Breast epithelium (tissue), 3 donors: ENCODE data around the gene SCP2D1.

ENCODE experiments used
- POLR2A ChIP-seq: fragments of 450-650 bp; IDR thresholded peaks from one replicate; pipeline ENCODE4 v1.6.1; 2016; ENCODE audit warnings: antibody characterized with exemption, mild to moderate bottlenecking, moderate library complexity
- POLR2AphosphoS5 ChIP-seq, 3 donors: sonication (generic); formaldehyde crosslinking; IDR thresholded peaks; one replicate each; pipeline ENCODE4 v1.6.1; 2017; ENCODE audit warnings: antibody characterized with exemption in 3 of 3

- TF ChIP-seq POLR2AphosphoS5 (IDR thresholded peaks at IDR 0.05) (no peak), POLR2A (no peak)
Measured at GRCh38 chr20:18813483-18813882, at the start of gene SCP2D1.
